GM21576 (cell line): ENCODE measurements around the gene TFAP2E.
"Not testable (repeated sequence)": the region's sequence is repeated elsewhere in the genome, so short reads cannot be mapped to it uniquely, and the experiment has no call there.

ENCODE experiments used
- ATAC-seq: cut with Tn5 transposase; IDR thresholded peaks from one replicate; pipeline ENCODE4 v1.9.1; 2021; ENCODE audit warnings: mild to moderate bottlenecking, moderate library complexity; ENCODE audit not compliant: unreplicated experiment

Gene TFAP2E

GRCh38 chr1:35571263-35571662, 1.9 kb upstream of the TFAP2E start:
- ATAC-seq, result no peak

- ATAC-seq, result no peak
Measured at GRCh38 chr1:35572296-35572695, 818 bp upstream of the TFAP2E start.

- no peak for ATAC-seq
Measured at GRCh38 chr1:35574125-35574654, 1.1 kb downstream of the TFAP2E start.

GRCh38 chr1:35574655-35575415, 1.7 kb downstream of the TFAP2E start:
- no peak for ATAC-seq

GRCh38 chr1:35575416-35575958, 2.4 kb downstream of the TFAP2E start:
- ATAC-seq, result no peak

- ATAC-seq, result no peak
Measured at GRCh38 chr1:35576061-35576765, 3.1 kb downstream of the TFAP2E start.

- not testable (repeated sequence) for ATAC-seq
Measured at GRCh38 chr1:35576766-35577070, 3.6 kb downstream of the TFAP2E start.

GRCh38 chr1:35577071-35577998, 4.2 kb downstream of the TFAP2E start:
- ATAC-seq, result peak; percentile 61

- no peak for ATAC-seq
Measured at GRCh38 chr1:35580949-35581388, 7.9 kb downstream of the TFAP2E start.

GRCh38 chr1:35581621-35582020, 8.5 kb downstream of the TFAP2E start:
- not testable (repeated sequence) for ATAC-seq

- no peak for ATAC-seq
Measured at GRCh38 chr1:35585281-35585680, 12.2 kb downstream of the TFAP2E start.

GRCh38 chr1:35585805-35586204, 12.7 kb downstream of the TFAP2E start:
- not testable (repeated sequence) for ATAC-seq

- no peak for ATAC-seq
Measured at GRCh38 chr1:35586808-35587207, 13.7 kb downstream of the TFAP2E start.

GRCh38 chr1:35587736-35588135, 14.6 kb downstream of the TFAP2E start:
- no peak for ATAC-seq

- no peak for ATAC-seq
Measured at GRCh38 chr1:35588197-35588910, 15.2 kb downstream of the TFAP2E start.

- ATAC-seq, result no peak
Measured at GRCh38 chr1:35589516-35590427, 16.7 kb downstream of the TFAP2E start.

GRCh38 chr1:35590476-35591040, 17.4 kb downstream of the TFAP2E start:
- ATAC-seq, result no peak

- ATAC-seq, result no peak
Measured at GRCh38 chr1:35591211-35591610, 18.1 kb downstream of the TFAP2E start.
